Raji (cell line): ENCODE data around the gene MAST2.
A peak's percentile ranks its signal among the peaks of the same experiment; 100 is the strongest.

Experiments
- POLR2A ChIP-seq: IDR thresholded peaks from 2 replicates; pipeline ENCODE4 v1.6.1; 2011; ENCODE audit warnings: low read depth, low read length, control low read depth; ENCODE audit not compliant: insufficient read depth

The MAST2 gene

DNA sequence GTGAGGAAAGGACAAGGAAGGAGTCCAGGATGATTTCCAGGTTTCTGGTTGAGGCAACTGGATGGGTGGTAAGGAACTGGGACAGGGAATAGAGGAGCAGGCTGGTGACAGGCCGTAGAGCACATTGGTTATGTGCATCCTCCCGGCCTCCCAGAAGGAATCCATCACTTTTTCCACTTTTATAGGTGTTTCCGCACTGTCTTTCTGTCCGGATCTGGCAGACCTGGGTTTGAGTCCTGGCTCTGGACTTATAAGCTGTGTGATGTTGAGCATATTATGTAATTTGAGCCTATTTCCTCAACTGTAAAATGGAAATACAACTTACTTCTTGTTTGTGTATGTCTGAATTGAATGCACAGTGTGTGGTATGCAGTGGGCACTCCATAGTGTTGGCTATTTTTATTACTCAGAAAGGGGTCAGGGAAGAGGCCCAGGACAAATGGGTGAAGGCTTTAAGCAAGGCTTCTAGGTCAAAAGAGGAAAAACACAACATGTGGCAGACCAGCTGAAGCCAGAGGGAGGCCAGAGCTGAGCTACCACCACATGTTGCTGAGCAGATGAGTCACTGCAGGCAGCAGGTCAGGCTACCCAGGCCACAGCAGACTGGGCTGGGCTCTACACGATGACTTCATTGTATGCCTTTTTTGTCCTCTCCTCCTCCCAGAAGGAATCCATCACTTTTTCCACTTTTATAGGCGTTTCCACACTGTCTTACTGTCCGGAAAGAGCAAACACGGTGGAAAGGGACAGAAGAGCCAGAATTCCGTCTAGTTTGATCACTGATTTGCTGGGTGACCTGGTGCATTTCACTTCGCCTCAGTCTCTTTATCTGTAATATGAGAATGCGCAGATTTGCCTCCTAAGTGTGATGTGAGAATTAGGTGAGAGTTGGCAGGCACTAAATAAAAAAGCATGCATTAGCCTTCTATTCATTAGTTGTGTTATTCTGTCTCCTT is 791 bp upstream of the MAST2 start:
- no peak; the same call in 1 of the 2 replicates for TF ChIP-seq POLR2A

DNA sequence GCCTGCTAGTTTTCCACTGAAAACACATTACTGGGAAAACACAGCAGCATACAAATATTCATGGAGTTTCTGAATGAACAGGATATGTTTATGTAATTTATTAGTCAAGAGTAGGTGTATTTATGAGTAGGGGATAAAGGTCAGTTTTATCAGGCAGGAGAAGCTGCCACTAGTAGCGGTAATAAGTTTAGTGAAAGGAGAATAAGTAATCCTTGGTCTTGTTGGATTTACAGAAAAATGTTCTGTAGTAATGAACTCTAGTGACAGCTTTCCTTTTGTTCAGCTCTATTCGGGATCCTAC is 1.2 kb downstream of the MAST2 start:
- no peak for TF ChIP-seq POLR2A

DNA sequence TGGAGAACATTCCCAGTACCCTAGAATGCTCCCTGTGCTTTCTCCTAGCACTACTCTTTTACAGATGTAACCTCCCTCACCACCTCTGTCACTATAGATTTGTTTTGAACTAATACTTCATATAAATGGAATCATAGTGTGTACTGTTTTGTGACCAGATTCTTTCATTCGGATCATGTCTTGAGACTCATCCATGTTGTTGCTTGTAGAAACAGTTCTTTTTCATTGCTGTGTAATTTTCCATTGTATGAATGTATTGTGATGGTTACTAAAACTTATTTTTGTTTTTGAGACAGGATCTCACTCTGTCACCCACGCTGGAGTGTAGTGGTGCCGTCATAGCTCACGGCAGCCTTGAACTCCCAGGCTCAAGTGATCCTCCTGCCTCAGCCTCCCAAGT is 2.7 kb downstream of the MAST2 start:
- no peak for TF ChIP-seq POLR2A

DNA sequence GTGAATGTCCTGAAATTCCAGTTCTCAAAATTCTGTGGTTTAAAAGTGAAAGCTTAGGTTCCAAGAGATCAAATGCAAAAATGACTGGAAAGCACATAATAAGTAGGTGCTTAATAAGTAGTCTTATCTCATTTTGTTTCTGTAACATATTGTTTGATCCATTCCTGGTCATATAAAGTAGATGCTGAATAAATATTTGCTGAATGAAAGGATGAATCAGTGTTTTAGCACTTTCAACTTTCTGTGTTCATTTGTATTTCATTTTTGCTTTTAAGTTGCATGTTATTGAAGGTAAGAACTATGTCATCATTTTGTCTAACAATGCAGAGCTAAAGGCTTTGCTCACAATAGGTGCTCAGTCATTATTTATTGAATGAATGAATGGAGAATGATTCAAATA is 6.3 kb downstream of the MAST2 start:
- no peak for TF ChIP-seq POLR2A

DNA sequence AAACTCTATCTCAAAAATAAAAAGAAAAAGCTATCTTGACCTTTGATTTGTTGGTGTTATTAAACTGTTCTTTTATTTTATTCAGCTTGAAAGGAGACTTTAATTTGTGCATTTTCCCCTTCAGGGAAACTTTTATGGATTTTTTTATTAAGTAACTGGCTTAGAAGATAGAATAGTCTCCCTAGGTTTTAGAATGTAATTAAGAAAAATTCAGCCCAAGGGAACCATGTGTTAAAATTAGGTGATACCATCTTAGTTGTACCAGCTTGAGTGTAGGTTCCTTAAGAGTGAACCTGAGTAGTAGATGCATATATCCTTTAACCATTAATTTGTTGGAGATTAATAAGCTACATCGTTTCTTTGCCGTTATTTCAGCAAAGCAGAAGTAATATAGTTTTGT is 11.4 kb downstream of the MAST2 start:
- TF ChIP-seq POLR2A, result no peak

DNA sequence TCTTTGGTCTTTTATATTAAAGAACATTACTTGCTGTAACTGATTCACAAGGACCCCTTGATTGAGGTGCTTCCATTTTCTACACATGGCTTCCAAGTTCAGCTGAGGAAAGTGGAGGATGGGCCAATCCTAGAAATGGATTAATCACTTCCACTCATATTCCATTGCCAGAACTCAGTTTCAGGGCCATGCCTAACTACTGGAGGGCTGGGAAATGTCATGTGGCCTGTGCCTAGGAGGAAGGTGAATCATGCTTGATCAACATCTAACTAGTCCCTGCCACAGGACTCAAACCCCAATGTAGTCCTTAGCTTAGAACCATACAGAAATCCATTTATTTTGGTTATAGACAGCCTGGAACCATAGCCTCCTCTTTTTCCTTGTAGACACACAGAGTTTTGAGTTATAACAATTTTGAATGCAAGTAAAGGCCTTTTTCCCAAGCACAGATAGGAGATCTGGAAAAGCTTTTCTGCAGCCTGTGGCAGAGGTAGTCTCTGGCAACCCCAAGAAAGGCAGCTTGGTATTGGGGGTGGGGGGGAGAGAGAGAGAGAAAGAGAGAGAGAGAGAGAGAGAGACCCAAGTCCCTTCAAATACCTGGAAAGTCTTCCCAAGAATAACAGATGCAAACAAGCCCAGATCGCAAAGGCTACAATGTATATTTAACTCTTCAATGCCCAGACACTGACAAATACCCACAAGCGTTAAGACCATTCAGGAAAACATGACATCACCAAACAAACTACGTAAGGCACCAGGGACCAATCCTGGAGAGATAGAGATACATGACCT is 12.5 kb downstream of the MAST2 start:
- no peak for TF ChIP-seq POLR2A

DNA sequence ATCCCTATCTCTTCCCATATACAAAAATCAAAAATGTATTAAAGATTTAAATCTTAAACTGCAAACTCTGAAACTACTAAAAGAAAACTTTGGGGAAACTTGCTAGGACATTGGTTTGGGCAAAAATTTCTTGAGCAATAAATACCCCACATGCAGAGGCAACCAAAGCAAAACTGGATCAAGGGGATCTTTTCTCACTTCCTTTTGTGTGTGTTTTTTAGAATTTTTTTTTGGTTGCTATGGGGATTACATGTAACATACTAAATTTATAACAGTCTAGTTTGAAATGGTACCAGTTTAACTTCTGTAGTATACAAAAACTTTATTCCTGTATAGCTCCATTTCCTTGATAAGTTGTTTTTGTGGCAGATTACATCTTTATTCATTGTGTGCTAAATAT is 16.8 kb downstream of the MAST2 start:
- no peak for TF ChIP-seq POLR2A

DNA sequence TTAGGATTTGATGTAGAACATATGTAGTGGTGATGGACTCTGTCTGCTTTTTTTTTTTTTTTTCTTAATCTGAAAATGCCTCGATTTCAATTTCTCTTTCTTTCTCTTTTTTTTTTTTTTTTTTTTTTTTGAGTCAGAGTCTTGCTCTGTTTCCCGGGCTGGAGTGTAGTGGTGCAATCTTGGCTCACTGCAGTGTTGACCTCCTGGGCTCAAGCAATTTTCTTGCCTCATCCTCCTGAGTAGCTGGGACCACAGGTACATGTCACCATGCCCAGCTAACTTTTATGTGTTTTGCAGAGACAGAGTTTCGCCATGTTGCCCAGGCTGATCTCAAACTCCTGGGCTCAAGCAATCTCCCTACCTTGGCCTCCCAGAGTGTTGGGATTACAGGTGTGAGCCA is 17.4 kb downstream of the MAST2 start:
- TF ChIP-seq POLR2A, result no peak

DNA sequence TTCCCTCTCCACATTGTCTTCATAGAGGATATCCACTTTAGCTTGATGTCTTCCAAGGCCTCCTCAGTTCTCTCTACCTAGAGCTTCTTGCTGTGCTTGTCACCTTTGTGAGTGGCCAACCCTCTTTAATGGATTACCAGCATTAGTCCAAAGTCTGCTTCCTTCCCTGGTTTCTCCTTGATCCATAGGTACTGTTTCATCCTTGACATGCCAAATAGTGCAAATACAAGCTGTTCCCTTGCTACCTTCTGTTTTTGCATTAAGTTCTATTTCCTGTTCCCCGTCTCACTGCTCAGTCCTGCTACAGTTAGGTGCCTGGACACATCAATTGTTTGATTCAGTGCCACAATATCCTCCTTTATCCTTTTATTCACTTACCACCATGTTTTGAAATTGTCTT is 19.2 kb downstream of the MAST2 start:
- TF ChIP-seq POLR2A, result no peak

DNA sequence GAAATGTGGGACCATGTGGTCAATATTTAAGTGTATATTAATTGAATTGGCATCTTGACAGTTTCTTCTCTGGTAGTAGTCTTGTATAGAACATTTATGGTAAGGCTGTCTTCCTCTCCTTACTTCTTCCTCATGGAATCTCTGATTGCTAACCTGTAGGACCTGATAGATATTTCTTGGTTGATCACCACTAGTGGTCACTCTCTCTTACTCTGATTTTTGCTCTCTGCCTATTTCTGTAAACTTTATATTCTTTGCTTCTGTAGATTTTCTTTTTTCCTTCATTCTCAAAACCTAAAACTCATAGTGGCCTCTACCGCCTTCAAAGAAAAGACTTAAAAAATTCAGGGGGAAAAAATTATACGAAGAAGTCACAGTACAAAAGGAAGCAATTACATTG is 21.2 kb downstream of the MAST2 start:
- TF ChIP-seq POLR2A, result no peak

DNA sequence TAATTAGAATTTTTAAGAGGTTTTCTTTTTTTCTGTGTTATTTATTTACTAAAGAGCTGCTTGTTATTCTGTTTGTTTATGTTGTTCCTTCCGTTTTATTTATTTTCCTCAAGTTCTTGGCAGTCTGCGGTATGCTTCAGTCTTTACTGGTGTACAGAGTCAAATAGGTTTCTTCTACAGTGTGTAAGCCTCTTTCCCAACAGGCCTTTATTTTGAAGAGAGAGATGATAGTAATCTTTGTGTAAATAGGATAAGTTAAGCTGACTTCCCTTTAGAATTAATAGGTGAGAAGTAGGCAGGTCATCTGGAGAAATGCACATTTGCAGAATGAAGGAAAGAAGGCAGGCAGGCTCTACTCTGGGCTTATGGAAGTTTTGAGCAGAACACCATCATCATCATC is 23.8 kb downstream of the MAST2 start:
- TF ChIP-seq POLR2A, result no peak

DNA sequence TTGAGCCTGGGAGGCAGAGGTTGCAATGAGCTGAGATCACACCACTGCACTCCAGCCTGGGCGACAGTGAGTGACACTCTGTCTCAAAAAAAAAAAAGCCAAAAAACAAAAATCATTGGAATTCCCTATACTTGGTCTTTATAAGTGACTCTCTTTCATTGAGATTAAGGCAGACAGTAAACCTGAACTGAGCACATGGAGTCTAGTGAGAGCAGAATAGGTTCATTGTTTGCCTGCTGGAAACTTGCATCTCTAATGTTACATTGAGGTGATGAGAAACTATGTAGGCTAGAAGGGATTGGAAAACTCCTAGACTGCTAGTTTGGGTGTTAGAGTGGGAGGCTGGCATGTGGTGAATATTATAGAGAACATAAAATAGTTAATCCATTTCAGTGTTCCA is 25.4 kb downstream of the MAST2 start:
- no peak for TF ChIP-seq POLR2A

DNA sequence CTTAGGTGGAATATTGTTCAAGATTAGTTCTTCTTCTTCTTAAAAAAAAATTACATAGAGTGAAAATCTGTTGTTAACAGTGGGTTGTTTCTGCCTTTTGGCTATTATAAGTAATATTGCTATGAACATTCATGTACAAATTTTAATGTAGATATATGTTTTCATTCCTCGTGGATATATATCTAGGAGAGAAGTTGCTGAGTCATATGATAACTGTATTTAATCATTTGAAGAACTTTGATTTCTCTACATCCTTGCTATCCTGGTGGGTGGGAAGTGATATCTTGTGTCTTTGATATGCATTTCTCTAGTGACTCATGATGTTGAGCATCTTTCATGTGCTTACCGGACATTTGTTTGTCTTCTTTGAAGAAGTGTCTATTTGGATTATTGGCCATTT is 29.9 kb downstream of the MAST2 start:
- TF ChIP-seq POLR2A, result no peak

DNA sequence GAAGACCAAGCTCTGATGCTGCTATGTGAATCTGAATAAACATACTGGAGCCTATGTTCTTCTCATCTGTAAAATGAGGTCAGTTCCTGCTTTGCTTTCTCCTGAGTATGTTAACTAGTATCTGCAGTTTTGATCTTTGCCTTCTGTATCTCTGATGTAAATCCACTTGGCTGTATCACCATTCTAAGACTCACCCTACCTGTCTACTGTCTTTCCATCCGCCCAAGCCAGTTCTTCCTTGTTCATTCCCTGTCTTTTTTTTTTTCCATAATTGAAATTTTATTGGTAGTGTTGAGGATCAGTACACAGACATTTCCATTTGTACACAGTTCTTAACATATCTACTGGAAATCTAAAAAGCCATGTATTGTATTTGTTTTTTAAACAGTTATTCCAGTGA is 31.3 kb downstream of the MAST2 start:
- TF ChIP-seq POLR2A, result no peak

DNA sequence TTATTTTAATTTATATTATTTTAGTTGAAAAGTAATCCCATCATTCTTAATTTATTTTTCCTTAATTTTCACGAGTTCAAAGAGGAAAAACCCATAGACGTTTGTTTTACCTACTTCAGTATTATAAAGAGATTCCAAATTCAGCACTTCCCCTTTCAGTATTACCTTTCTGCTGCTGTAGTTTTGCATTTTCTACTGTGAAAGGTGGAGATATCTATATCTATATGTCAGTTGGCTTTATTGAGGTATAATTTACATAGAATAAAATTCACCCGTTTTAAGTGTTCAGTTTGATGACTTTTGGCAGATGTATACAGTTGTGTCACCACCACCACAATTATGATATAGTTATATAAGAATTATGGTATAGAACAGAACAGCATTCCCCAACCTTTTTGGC is 33.0 kb downstream of the MAST2 start:
- no peak for TF ChIP-seq POLR2A

DNA sequence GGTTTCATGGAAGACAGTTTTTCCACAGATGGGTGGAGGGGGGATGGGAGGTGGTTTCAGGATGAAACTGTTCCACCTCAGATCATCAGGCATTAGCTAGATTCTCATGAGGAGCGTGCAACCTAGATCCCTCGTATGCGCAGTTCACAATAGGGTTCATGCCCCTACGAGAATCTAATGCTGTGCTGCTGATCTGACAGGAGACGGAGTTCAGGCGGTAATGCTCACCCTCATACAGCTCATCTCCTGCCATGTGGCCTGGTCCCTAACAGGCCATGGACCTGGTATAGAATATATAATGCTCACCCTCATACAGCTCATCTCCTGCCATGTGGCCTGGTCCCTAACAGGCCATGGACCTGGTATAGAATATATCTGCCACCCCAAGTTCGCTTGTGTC is 33.4 kb downstream of the MAST2 start:
- peak; percentile 54 for TF ChIP-seq POLR2A
